Measurements from ENCODE around the gene SOBP.
A peak's percentile ranks its signal among the peaks of the same experiment; 100 is the strongest.

Gene SOBP

DNA sequence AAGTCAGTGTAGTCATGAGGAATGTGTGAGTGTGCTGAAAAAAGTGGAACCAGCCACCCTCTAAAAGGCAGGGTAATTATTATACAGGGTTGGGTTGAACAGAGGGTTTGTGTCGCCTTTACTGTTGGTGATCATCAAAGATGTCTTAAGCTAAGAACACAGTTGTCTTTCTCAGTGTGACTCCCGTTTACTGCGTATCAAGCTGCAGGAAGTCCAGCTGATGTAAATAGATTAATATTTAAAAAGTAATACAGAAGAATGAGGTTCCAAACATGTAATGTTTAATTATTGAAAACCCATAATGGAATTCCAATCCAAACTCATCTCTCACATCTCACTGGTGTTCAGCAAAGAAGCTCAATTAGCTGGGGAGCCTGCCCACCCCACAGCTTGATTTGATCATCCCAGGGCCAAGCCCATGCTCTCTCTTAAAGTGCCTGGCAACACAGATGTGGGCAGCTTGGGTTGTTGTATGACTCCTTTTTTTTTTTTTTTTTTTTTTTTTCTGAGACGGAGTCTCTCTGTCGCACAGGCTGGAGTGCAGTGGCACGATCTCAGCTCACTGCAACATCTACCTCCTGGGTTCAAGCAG, 127.5 kb downstream of the SOBP start:
- DNase-seq (ENCODE audit: low read depth in 2 of 2) = no peak

- DNase-seq (ENCODE audit: low read depth in 2 of 2) = peak; percentile 37 to 42
Observed at GRCh38 chr6:107618672-107619071, 128.8 kb downstream of the SOBP start.

DNA sequence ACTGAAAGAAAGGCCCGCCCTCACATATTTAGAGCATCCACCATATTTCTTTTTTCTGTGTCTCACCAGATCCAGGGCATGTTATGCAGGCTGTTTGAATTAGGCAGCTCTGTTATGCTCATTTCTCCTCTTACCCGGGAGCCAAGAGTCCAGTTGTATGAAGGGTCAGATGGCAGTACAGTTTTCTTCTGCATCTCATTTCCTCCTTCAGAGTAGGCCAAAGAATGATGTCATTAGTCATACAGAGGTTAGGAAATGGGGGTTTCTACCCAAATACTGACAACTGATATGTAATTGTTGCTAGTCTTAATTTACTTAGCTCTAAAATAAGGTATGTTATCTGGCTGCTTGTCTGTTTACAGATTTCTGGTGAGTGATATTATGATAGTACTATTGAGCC, 130.8 kb downstream of the SOBP start:
- DNase-seq (ENCODE audit: low read depth in 2 of 2) = no peak

- no peak for DNase-seq (ENCODE audit: low read depth in 2 of 2)
Observed at GRCh38 chr6:107621229-107621937, 131.5 kb downstream of the SOBP start.

DNA sequence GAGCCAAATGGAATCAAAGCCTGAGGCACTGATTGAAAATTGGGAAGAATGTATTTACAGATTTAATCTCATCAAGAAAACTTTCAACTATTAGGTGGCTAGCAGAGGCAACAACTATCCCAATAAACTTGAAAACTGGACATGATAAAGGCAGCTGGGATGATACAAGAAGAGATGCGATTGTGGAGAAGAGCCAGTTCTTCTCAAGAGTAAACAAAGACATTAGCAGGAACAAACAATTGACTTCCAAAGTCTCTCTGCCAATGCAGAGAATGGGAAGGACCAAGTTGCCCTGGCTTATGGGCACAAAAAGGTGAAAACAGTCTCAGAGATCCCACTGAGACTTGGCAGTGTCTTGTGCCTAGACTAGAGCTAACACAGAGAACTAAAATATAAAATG, 132.4 kb downstream of the SOBP start:
- no peak for DNase-seq (ENCODE audit: low read depth in 2 of 2)

GRCh38 chr6:107624050-107624449, 134.1 kb downstream of the SOBP start:
- DNase-seq (ENCODE audit: low read depth in 2 of 2) = no peak

- no peak for DNase-seq (ENCODE audit: low read depth in 2 of 2)
Observed at GRCh38 chr6:107624541-107624940, 134.6 kb downstream of the SOBP start.

GRCh38 chr6:107625264-107625663, 135.3 kb downstream of the SOBP start:
- no peak for DNase-seq (ENCODE audit: low read depth in 2 of 2)

DNA sequence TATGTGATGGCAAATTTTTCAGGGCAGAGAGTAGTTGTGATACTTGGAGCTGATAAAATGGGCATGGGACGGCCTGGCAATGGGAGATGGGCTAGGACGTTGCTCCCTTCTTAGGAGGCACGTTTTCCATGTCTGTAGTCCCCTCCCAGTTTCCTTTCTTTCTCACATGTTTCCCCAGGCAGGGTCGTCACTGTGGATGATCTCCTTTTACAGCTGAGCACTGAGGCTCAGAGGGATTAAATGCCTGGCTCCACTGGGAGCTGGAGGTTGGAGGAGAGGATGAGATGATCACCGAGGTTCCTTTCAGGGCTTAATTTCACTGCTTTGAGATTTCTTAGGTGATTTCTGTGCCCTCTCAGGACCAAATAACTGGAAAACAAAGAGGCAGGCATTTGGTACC, 136.7 kb downstream of the SOBP start:
- no peak for DNase-seq (ENCODE audit: low read depth in 2 of 2)

DNA sequence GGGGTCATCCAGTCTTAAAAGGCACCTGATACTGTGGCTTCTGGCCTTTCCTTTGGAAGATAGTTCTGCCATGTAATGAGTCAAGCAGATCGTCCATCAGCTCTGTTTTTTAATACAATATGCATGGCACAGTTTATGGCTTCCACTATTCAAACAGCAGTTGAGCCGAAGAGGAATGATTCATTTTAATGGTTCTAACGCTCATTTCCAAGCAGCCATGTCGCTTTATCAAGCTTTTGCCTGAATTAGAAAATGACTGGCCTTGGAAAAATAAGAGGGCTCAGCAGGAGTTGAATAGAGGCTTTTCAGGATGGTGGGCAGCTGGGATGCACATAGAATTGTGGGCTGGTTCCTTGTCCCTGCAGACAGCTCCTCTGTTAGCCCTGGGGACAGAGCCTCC, 138.1 kb downstream of the SOBP start:
- no peak for DNase-seq (ENCODE audit: low read depth in 2 of 2)

DNA sequence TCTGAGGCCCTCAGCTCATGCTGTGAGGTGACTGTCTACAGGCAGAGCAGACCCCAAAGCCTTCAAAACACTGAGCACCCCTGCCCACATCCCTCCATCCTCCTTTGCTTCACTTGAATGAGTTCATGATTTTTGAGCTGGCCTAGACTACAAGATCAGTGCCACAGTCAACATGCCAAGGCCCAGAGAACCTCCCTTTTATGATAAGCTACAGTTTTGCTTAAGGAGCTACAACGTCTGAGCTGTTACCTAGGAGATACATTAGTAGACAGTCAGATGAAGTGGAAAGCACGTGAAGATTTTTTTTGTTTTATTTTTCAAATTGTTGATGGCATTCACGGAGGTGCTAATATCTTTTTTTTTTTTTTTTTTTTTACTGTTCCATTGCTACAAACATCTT, 139.0 kb downstream of the SOBP start:
- DNase-seq (ENCODE audit: low read depth in 2 of 2) = no peak

GRCh38 chr6:107629548-107630129, 139.7 kb downstream of the SOBP start:
- DNase-seq (ENCODE audit: low read depth in 2 of 2) = no peak

DNA sequence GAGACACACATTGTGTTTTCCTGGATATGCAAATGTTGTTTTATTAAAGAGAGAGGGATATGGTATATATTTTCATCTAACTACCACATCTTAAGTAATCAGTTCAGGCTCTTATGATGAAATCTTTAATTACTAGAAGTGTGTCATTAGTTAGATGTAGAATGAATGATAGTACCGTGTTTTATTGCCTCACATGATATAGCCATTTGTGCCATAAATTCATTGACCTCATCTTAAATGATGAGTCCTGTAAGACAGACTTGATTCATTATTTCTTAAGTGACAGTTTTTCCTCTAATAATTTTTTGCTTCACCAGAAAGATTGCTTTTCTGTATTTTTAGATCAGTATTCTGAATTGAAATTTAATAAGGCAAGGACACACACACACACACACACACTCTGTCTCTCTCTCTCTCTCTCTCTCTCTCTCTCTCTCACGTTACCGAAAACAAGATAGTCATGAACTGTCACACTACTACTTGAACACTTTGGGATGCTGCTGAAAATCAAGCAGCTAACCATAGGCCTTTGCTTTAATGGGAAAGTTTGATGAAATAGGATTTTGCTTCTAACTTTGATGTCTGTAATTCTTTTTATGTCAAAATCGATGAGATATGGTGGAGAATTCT, 140.5 kb downstream of the SOBP start:
- DNase-seq (ENCODE audit: low read depth in 2 of 2) = no peak

GRCh38 chr6:107632381-107633136, 142.6 kb downstream of the SOBP start:
- DNase-seq (ENCODE audit: low read depth in 2 of 2) = no peak

DNA sequence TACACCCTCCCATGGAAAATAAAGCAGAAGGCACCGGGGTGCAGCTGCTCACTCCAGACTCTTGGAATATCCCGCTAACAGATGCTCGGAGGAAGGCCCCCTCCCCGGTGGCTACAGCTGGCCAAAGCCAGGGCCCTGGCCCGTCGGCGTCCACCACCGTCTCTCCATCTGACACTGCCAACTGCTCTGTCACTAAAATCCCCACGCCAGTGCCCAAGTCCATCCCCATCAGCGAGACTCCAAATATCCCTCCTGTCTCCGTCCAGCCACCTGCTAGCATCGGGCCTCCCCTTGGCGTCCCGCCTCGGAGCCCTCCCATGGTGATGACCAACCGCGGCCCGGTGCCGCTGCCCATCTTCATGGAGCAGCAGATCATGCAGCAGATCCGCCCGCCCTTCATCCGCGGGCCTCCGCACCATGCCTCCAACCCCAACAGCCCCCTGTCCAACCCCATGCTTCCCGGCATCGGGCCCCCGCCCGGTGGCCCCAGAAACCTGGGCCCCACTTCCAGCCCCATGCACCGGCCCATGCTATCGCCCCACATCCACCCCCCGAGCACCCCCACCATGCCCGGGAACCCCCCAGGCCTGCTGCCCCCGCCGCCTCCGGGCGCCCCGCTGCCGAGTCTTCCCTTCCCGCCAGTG, 143.9 kb downstream of the SOBP start:
- no peak for DNase-seq (ENCODE audit: low read depth in 2 of 2)

- peak in 1 of 2 donors; percentile 18 for DNase-seq (ENCODE audit: low read depth in 2 of 2)
Observed at GRCh38 chr6:107634324-107635056, 144.6 kb downstream of the SOBP start.

- DNase-seq (ENCODE audit: low read depth in 2 of 2) = no peak
Observed at GRCh38 chr6:107635057-107635515, 145.2 kb downstream of the SOBP start.

GRCh38 chr6:107636486-107636885, 146.6 kb downstream of the SOBP start:
- DNase-seq (ENCODE audit: low read depth in 2 of 2) = no peak

DNA sequence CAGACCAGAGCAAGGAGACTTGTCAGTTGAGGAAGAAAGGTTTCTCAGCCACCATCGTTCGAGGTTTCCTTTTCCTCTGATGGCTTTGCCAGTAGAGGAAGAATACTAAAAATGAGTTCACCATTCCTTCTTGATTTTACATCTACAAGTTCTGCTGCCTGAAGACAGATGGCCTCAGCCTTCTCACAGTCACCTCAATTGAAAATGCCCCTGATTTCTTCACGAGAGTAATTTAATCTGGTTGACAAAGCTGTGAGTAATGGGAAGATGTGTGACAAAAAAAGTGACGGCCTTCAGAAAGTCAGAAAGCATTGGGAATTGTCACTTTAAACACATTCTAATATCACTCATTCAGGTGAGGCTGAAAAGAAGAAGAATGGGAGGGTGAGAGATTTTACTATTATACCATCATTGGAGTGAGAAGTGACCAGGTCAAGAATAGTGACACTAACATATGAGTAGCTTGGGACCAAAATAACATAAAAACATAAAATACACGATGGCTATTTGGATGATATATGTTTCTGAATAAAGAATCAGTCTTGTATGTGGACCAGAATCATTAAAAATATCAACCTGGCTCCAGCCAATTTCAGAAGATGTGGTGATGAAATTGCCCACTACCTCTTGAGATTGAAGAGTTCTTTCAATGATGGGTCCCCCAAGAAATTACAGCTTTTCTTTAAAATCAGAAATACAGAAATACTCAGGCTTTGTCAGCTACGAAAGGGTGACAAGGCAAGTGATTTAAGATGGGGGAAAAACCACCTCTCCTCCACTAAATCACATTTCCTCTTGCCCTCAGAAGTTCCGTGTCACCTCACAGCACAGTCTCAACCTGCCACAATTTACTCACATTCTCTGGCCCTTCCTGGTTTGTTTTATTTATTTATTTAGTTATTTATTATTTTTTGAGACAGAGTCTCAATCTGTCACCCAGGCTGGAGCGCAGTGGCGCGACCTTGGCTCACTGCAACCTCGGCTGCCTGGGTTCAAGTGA, 147.7 kb downstream of the SOBP start:
- DNase-seq (ENCODE audit: low read depth in 2 of 2) = no peak

- no peak for DNase-seq (ENCODE audit: low read depth in 2 of 2)
Observed at GRCh38 chr6:107638493-107638892, 148.6 kb downstream of the SOBP start.

All from stimulated activated CD8-positive, alpha-beta memory T cell treated with anti-CD3 and anti-CD28 coated beads, Interleukin-15, amount 100 ng/mL, for 48 hours (primary cell).